Stomach (tissue), 4 donors: ENCODE measurements around the gene PNPLA4.

Experiments used
- POLR2A ChIP-seq, 4 donors: fragments of 450-650 bp; IDR thresholded peaks; one replicate each; pipeline ENCODE4 v1.6.1; 2016; ENCODE audit warnings: antibody characterized with exemption in 4 of 4, control low read depth in 2 of 4, mild to moderate bottlenecking in 1 of 4, moderate library complexity in 1 of 4
- TF ChIP-seq, protein P1 (sequence below), 7 experiments: fragments of 450-650 bp in 4 of 7; fragments of 200-600 bp in 3 of 7; sonication (generic) in 3 of 7; IDR thresholded peaks; one replicate each; pipeline ENCODE4 v1.5.1; 2016 to 2019; ENCODE audit warnings: antibody characterized with exemption in 7 of 7, control low read depth in 2 of 7, mild to moderate bottlenecking in 1 of 7

DNA sequence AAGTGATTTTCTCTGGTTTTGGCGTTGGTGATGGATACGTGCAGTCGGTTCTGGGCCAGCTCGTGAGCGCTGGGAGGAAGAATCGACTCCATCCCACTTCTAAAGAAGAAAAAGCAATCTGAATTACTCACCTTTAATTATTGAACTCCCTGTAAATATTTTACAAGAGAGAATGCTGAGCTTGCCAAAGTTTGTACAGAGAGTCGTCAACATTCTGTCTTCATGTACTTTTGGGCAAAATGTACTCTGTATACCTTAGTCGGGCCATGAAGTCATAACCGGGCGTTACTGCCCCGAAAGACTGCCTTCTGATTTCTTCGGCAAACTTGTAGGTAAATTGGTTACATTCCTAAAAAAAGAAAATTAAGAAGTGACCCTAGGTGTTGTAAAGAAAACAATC, 5.5 kb downstream of the PNPLA4 start:
- TF ChIP-seq, protein P1, sequence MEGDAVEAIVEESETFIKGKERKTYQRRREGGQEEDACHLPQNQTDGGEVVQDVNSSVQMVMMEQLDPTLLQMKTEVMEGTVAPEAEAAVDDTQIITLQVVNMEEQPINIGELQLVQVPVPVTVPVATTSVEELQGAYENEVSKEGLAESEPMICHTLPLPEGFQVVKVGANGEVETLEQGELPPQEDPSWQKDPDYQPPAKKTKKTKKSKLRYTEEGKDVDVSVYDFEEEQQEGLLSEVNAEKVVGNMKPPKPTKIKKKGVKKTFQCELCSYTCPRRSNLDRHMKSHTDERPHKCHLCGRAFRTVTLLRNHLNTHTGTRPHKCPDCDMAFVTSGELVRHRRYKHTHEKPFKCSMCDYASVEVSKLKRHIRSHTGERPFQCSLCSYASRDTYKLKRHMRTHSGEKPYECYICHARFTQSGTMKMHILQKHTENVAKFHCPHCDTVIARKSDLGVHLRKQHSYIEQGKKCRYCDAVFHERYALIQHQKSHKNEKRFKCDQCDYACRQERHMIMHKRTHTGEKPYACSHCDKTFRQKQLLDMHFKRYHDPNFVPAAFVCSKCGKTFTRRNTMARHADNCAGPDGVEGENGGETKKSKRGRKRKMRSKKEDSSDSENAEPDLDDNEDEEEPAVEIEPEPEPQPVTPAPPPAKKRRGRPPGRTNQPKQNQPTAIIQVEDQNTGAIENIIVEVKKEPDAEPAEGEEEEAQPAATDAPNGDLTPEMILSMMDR (IDR thresholded peaks at IDR 0.05): no peak
- no peak for TF ChIP-seq POLR2A (IDR thresholded peaks at IDR 0.05)
